ENCODE data around the gene BTC. TPM values are rescaled to one million over a fixed set of nuclear protein-coding genes. Genes with fewer than 3 reads are reported as not detected.

BTC gene
- polyA plus RNA-seq, 1 of the 3 experiments (the other 2 are of a cell fraction), result not detected

DNA sequence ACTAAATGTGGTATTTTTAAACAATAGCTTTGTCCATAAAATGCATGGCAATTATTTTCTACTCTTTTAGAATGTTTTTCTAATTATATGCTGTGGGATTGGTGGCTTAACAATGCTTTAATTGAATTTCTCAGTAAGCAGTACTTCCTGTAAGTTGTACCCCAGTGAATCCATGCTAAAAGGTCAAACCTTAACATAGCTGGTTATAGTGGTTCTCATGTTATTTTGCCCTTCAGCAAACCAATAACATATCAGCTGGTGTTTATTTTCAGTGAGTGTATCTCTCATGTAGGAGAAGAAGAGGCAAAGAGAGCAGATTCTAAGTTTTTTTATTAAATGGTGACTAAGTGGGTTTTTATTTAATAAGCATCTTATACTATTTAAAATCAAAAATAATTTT lies 41.5 kb downstream of the BTC start:
- Histone ChIP-seq H3K4me1 (ENCODE audit: control insufficient read depth in 1 of 2, insufficient read depth in 2 of 2, low read depth in 1 of 2, low read length in 1 of 2) (no peaks in the 10 kb centered on the region), H2AFZ (ENCODE audit: low read depth) (no peak overlapping the region), H3K36me3 (replicated peaks in 1 of 2; ENCODE audit: control insufficient read depth in 1 of 2, insufficient read depth in 2 of 2, low read length in 1 of 2) (no peaks in the 10 kb centered on the region), H3K9me2 (no peaks in the 10 kb centered on the region), H3F3A (replicated peaks; ENCODE audit: insufficient read depth) (no peaks in the 10 kb centered on the region), H3K4me3 (ENCODE audit: low read depth in 2 of 2, low read length in 1 of 2) (no peak overlapping the region), H3K79me2 (ENCODE audit: insufficient read depth) (no peaks in the 10 kb centered on the region), H3K9ac (no peak overlapping the region), H4K20me1 (ENCODE audit: insufficient read depth) (no peaks in the 10 kb centered on the region), H3K9me3 (no peaks in the 10 kb centered on the region), H3K27me3 (ENCODE audit: insufficient read depth) (peaks cover 21% of the 10 kb centered on the region), H3K27ac (ENCODE audit: low read depth in 2 of 2, low read length in 1 of 2) (no peak overlapping the region), H3K4me2 (no peak overlapping the region)
- POLR2A ChIA-PET, result no interaction called here
- CTCF ChIA-PET, result no interaction called here
- TF ChIP-seq RAD21 (IDR thresholded peaks at IDR 0.05; ENCODE audit: low read length) (no peak), ELF1 (IDR thresholded peaks at IDR 0.05) (no peak), NRF1 (IDR thresholded peaks at IDR 0.05; ENCODE audit: low read depth, low read length) (no peak), SMC3 (IDR thresholded peaks at IDR 0.05; ENCODE audit: low read depth, low read length) (no peak), GATA2 (CRISPR knock-in tag; IDR thresholded peaks at IDR 0.05) (no peak), RCOR1 (IDR thresholded peaks at IDR 0.05; ENCODE audit: low read length) (no peak), SIN3A (IDR thresholded peaks at IDR 0.05; ENCODE audit: borderline replicate concordance, low read depth, low read length) (no peak)
- TF ChIP-seq, protein P1, sequence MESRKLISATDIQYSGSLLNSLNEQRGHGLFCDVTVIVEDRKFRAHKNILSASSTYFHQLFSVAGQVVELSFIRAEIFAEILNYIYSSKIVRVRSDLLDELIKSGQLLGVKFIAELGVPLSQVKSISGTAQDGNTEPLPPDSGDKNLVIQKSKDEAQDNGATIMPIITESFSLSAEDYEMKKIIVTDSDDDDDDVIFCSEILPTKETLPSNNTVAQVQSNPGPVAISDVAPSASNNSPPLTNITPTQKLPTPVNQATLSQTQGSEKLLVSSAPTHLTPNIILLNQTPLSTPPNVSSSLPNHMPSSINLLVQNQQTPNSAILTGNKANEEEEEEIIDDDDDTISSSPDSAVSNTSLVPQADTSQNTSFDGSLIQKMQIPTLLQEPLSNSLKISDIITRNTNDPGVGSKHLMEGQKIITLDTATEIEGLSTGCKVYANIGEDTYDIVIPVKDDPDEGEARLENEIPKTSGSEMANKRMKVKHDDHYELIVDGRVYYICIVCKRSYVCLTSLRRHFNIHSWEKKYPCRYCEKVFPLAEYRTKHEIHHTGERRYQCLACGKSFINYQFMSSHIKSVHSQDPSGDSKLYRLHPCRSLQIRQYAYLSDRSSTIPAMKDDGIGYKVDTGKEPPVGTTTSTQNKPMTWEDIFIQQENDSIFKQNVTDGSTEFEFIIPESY (IDR thresholded peaks at IDR 0.05; ENCODE audit: borderline replicate concordance, low read depth), result no peak
- TF ChIP-seq, protein P2, sequence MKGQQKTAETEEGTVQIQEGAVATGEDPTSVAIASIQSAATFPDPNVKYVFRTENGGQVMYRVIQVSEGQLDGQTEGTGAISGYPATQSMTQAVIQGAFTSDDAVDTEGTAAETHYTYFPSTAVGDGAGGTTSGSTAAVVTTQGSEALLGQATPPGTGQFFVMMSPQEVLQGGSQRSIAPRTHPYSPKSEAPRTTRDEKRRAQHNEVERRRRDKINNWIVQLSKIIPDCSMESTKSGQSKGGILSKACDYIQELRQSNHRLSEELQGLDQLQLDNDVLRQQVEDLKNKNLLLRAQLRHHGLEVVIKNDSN (IDR thresholded peaks at IDR 0.05; ENCODE audit: borderline replicate concordance, low read depth), result no peak
- DNase-seq, result no peak

DNA sequence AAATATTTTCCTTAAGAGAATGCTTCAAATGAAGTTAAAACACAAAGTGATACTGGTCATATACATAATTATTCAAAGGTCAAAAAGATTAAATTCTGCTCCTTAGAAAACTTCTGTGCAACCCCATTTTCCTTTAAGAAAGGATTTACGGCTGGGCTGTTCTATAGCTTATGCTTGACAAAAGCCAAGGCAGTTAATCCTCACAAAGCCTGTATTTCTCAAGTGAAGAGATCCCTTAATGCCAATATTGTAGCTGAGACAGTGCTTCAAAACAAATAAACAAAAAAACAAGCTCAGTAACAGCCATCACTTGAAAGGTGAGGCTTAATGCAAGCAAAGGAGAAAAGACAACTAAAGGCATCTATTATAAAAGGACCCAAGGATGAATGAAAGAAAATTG lies 42.5 kb downstream of the BTC start:
- no peak overlapping the region for H3K27ac ChIP-seq (ENCODE audit: low read depth in 2 of 2, low read length in 1 of 2)
- H3K9ac ChIP-seq, result no peak overlapping the region
- H2AFZ ChIP-seq (ENCODE audit: low read depth), result no peak overlapping the region
- ChIA-PET CTCF (interaction anchor here (0.9 kb wide), 1 partner anchor 22 kb away, joined by 3 read pairs; no protein-coding TSS in a partner anchor), POLR2A (no interaction called here)
- no peaks in the 10 kb centered on the region for H3K4me1 ChIP-seq (ENCODE audit: control insufficient read depth in 1 of 2, insufficient read depth in 2 of 2, low read depth in 1 of 2, low read length in 1 of 2)
- no peaks in the 10 kb centered on the region for H3F3A ChIP-seq (replicated peaks; ENCODE audit: insufficient read depth)
- H3K4me2 ChIP-seq, result no peak overlapping the region
- no peaks in the 10 kb centered on the region for H3K36me3 ChIP-seq (replicated peaks in 1 of 2; ENCODE audit: control insufficient read depth in 1 of 2, insufficient read depth in 2 of 2, low read length in 1 of 2)
- peaks cover 16% of the 10 kb centered on the region for H3K27me3 ChIP-seq (ENCODE audit: insufficient read depth)
- TF ChIP-seq, protein P3, sequence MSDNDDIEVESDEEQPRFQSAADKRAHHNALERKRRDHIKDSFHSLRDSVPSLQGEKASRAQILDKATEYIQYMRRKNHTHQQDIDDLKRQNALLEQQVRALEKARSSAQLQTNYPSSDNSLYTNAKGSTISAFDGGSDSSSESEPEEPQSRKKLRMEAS (IDR thresholded peaks at IDR 0.05; ENCODE audit: low read depth), result no peak
- TF ChIP-seq RXRA (IDR thresholded peaks at IDR 0.05; ENCODE audit: borderline replicate concordance, low read depth) (no peak), ELF1 (IDR thresholded peaks at IDR 0.05) (no peak), GATA2 (CRISPR knock-in tag; IDR thresholded peaks at IDR 0.05) (no peak), TCF12 (IDR thresholded peaks at IDR 0.05) (no peak), NFIC (IDR thresholded peaks at IDR 0.05; ENCODE audit: borderline replicate concordance) (no peak), SIN3A (IDR thresholded peaks at IDR 0.05; ENCODE audit: borderline replicate concordance, low read depth, low read length) (no peak), CHD2 (IDR thresholded peaks at IDR 0.05; ENCODE audit: low read length, partially characterized antibody) (no peak), MEF2A (IDR thresholded peaks at IDR 0.05; ENCODE audit: borderline replicate concordance, low read depth) (no peak)
- TF ChIP-seq, protein P2 (IDR thresholded peaks at IDR 0.05; ENCODE audit: borderline replicate concordance, low read depth), result no peak
- TF ChIP-seq, protein P4, sequence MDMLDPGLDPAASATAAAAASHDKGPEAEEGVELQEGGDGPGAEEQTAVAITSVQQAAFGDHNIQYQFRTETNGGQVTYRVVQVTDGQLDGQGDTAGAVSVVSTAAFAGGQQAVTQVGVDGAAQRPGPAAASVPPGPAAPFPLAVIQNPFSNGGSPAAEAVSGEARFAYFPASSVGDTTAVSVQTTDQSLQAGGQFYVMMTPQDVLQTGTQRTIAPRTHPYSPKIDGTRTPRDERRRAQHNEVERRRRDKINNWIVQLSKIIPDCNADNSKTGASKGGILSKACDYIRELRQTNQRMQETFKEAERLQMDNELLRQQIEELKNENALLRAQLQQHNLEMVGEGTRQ (IDR thresholded peaks at IDR 0.05; ENCODE audit: borderline replicate concordance, low read depth, low read length), result no peak
- TF ChIP-seq, protein P5, sequence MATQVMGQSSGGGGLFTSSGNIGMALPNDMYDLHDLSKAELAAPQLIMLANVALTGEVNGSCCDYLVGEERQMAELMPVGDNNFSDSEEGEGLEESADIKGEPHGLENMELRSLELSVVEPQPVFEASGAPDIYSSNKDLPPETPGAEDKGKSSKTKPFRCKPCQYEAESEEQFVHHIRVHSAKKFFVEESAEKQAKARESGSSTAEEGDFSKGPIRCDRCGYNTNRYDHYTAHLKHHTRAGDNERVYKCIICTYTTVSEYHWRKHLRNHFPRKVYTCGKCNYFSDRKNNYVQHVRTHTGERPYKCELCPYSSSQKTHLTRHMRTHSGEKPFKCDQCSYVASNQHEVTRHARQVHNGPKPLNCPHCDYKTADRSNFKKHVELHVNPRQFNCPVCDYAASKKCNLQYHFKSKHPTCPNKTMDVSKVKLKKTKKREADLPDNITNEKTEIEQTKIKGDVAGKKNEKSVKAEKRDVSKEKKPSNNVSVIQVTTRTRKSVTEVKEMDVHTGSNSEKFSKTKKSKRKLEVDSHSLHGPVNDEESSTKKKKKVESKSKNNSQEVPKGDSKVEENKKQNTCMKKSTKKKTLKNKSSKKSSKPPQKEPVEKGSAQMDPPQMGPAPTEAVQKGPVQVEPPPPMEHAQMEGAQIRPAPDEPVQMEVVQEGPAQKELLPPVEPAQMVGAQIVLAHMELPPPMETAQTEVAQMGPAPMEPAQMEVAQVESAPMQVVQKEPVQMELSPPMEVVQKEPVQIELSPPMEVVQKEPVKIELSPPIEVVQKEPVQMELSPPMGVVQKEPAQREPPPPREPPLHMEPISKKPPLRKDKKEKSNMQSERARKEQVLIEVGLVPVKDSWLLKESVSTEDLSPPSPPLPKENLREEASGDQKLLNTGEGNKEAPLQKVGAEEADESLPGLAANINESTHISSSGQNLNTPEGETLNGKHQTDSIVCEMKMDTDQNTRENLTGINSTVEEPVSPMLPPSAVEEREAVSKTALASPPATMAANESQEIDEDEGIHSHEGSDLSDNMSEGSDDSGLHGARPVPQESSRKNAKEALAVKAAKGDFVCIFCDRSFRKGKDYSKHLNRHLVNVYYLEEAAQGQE (IDR thresholded peaks at IDR 0.05; ENCODE audit: low read depth, low read length), result no peak
- no peaks in the 10 kb centered on the region for H3K9me3 ChIP-seq
- WGBS (ENCODE audit: low lambda C conversion rate), result 11% methylated on average over 1 of the region's 1 CpG
- no peaks in the 10 kb centered on the region for H4K20me1 ChIP-seq (ENCODE audit: insufficient read depth)
- no peak for DNase-seq
- H3K4me3 ChIP-seq (ENCODE audit: low read depth in 2 of 2, low read length in 1 of 2), result no peak overlapping the region
- no peaks in the 10 kb centered on the region for H3K79me2 ChIP-seq (ENCODE audit: insufficient read depth)
- H3K9me2 ChIP-seq, result no peaks in the 10 kb centered on the region

Data from SK-N-SH (cell line).